CD4-positive, alpha-beta T cell treated with Interleukin-15 for 1 hour (primary cell): Measurements from ENCODE around the gene TBXT.

Experiments
- DNase-seq: peaks from one replicate; pipeline ENCODE4 v3.0.0-alpha.2; 2020

The TBXT gene

DNA sequence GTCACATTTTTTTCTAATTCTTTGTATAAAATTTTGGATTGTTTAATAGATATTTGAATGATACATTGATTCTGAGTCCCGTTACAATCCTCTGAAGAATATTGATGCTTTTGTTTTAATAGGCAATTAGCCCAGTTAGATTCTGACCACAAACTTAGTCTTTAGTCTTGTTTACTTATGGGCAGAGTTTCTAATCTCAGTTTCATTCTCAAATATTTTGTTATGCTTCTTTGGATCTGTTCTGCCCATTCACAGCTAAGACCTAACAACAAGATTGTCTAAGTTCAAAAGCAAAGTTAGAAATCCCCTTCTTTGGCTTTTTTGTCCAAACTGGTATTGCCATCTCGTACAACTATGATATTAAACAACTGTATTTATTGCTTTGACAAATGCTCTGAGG lies 58.0 kb downstream of the TBXT start:
- no peak for DNase-seq
